ENCODE data around the gene BAK1.
A peak's percentile ranks its signal among the peaks of the same experiment; 100 is the strongest.

Gene BAK1

DNA sequence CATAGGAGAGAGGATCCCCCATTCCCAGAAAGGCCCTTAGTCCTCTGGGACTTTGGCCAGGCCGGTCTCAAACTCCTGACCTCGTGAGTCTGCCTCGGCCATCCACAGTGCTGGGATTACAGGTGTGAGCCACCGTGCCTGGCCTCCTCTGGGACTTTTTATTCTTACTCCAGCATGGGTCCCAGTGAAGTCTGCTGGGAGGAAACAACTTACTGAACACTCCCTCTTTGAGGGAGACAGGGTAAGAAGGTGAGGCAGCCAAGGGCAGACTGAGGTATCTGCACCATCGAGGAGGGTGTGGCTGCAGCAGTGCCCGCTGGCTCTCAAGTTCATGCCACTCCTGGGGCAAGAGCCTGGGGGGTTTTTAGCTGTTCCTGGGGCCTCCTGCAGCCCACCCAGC is 2.4 kb downstream of the BAK1 start:
- Histone ChIP-seq H3K4me1 (peaks cover 4% of the 10 kb centered on the region), H3K9me3 (no peaks in the 10 kb centered on the region), H3K36me3 (peaks cover 30% of the 10 kb centered on the region), H3K4me3 (ENCODE audit: low read depth, low read length) (no peak overlapping the region), H3K27me3 (no peaks in the 10 kb centered on the region)
- no peak for DNase-seq
- TF ChIP-seq, protein P1, sequence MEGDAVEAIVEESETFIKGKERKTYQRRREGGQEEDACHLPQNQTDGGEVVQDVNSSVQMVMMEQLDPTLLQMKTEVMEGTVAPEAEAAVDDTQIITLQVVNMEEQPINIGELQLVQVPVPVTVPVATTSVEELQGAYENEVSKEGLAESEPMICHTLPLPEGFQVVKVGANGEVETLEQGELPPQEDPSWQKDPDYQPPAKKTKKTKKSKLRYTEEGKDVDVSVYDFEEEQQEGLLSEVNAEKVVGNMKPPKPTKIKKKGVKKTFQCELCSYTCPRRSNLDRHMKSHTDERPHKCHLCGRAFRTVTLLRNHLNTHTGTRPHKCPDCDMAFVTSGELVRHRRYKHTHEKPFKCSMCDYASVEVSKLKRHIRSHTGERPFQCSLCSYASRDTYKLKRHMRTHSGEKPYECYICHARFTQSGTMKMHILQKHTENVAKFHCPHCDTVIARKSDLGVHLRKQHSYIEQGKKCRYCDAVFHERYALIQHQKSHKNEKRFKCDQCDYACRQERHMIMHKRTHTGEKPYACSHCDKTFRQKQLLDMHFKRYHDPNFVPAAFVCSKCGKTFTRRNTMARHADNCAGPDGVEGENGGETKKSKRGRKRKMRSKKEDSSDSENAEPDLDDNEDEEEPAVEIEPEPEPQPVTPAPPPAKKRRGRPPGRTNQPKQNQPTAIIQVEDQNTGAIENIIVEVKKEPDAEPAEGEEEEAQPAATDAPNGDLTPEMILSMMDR (IDR thresholded peaks at IDR 0.05; ENCODE audit: low read depth, low read length): no peak

DNA sequence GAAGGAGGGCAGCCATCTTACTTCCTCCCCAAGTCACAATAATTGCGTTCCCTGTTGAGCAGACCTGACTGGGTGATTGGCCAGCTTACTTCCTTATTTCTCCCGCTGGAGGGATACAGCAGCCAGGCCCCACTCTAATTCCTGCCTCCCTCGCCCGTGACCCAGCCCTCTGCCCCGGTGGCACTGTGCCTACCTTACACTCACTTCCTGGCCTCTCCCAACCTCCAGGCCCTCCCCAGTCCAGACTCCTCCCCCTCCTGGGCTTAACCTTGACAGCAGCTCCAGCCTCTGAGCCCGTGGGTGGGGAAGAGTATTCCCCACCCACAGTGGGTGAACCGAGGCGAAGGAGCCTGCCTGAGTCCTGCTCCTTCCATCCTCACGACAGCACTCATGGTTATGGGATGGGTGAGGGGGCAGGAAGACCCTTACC is 3.0 kb downstream of the BAK1 start:
- peaks cover 4% of the 10 kb centered on the region for H3K4me1 ChIP-seq
- no peak for DNase-seq
- H3K9me3 ChIP-seq: no peaks in the 10 kb centered on the region

DNA sequence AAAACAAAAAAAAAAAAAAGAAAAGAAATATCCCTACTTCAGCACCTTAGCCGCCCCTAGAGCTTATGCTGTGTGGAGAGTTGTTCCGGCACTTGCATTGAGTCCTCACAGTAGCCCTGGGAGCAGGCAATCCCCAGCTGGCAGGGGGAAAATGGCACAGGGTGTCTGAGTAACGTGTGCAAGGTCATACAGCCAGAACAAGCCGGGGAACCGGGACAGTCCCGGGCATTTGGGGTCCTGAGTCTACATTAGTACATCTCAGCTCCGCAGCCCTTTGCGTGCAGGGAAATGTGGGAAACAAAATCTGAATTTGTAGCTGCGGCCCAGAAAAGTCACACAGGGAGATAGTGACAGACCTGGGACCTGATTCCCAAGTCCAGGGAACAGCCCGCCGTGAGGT is 3.4 kb downstream of the BAK1 start:
- Histone ChIP-seq H3K9me3 (no peaks in the 10 kb centered on the region), H3K36me3 (peaks cover 30% of the 10 kb centered on the region), H3K4me3 (ENCODE audit: low read depth, low read length) (no peak overlapping the region), H3K27me3 (no peaks in the 10 kb centered on the region), H3K4me1 (peaks cover 4% of the 10 kb centered on the region)
- DNase-seq: no peak
- TF ChIP-seq, protein P1 (IDR thresholded peaks at IDR 0.05; ENCODE audit: low read depth, low read length): no peak

More for the DNA sequence above, 3.0 kb downstream of the BAK1 start:
- Histone ChIP-seq H3K36me3 (peaks cover 30% of the 10 kb centered on the region), H3K27me3 (no peaks in the 10 kb centered on the region), H3K4me3 (ENCODE audit: low read depth, low read length) (no peak overlapping the region)
- TF ChIP-seq, protein P1 (IDR thresholded peaks at IDR 0.05; ENCODE audit: low read depth, low read length): no peak

DNA sequence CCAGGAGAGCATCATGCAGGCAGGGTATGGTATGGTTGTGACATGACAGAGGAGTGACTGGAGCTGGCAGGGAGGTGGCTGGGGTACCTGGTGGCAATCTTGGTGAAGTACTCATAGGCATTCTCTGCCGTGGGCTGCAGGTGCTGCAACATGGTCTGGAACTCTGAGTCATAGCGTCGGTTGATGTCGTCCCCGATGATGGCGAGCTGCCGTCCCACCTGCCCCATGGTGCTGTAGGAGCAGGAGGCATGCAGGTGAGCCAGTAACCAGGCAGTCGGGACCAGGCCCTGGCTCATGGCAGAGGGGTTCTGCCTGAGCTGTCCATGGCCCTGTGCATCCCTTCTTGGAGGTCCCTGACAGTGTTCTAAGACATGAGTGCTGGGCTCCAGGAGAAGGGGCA is 4.9 kb downstream of the BAK1 start:
- H3K4me3 ChIP-seq (ENCODE audit: low read depth, low read length): no peak overlapping the region
- peaks cover 30% of the 10 kb centered on the region for H3K36me3 ChIP-seq
- H3K9me3 ChIP-seq: no peaks in the 10 kb centered on the region
- H3K27me3 ChIP-seq: no peaks in the 10 kb centered on the region
- no peaks in the 10 kb centered on the region for H3K4me1 ChIP-seq
- DNase-seq: no peak
- TF ChIP-seq, protein P1 (IDR thresholded peaks at IDR 0.05; ENCODE audit: low read depth, low read length): no peak

DNA sequence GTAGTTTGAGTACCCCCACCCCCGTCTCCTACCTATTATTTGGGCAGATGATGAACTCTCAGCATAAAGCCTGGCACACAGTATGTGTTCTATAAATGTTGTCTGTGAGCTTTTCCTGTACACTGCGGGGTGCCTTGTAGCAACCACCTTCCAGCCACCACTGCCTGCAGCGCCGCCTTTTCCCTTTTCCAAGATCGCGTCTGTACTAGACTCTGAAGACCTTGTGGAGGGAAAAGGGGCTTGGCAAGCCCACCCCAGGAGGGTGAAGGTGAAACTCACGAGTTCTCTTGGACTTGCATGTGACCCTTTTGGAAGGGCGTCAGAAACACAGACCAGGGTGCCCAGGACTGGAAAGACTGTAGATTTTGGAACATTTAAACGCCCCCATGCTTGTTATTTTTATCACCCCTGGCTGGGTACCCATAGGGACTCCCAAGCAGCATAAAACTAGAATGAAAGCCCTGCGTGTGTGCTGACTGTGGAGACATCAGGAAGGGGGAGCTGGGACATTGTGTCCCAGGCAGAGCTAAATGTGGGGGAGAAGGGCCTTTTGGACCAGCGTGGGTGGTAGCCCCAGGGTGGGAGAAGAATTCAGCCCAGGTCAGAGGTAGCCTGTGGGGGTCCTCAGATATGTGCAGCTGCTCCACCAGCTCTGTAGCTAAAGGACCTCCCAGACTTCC is 8.3 kb downstream of the BAK1 start:
- no peaks in the 10 kb centered on the region for H3K4me1 ChIP-seq
- H3K36me3 ChIP-seq: peaks cover 17% of the 10 kb centered on the region
- H3K4me3 ChIP-seq (ENCODE audit: low read depth, low read length): peak overlapping the region; percentile 87
- H3K9me3 ChIP-seq: no peaks in the 10 kb centered on the region
- TF ChIP-seq, protein P1 (IDR thresholded peaks at IDR 0.05; ENCODE audit: low read depth, low read length): no peak
- no peak for DNase-seq
- H3K27me3 ChIP-seq: no peaks in the 10 kb centered on the region

DNA sequence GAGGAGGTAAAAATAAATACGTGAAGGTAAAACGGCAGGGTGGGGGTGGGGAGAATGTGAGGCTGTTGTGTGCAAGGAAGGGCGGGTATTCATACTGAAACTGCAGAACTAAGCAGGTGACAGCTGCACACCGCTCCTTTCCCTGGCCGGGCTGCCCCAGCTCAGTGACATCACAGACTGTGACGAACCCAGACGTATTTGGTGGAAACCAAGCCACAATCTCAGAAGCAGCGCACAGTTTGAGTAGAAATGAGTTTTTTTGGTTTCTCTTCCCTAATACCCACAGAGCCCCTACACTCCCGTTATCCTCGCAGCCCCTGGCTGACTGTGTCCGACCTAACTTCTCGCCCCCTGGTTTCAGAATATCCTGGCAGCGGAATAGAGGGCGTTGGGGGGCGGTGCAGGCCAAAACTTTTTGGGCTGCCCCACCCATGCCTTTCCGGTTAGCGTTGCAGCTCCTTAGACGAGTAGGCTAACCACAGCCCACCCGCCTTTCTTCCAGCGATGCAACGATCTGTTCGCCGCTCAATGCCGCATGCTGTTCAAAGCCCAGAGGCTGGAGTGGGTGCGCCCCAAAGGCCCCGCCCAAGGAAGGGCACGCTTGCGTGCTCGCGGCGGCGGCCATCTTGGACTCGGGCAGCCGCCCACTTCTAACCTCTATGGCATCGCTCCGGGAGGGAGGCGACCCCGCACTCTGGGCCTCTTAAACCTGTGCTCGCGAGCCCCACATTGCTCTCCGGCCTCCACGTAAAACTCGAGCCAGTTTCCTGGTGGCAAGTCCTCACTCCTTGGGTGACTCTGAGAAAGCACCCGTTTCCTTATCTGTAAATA is 9.1 kb downstream of the BAK1 start:
- DNase-seq: peak; percentile 87
- H3K4me1 ChIP-seq: no peaks in the 10 kb centered on the region
- TF ChIP-seq, protein P1 (IDR thresholded peaks at IDR 0.05; ENCODE audit: low read depth, low read length): no peak
- no peaks in the 10 kb centered on the region for H3K9me3 ChIP-seq
- H3K36me3 ChIP-seq: peaks cover 15% of the 10 kb centered on the region
- no peaks in the 10 kb centered on the region for H3K27me3 ChIP-seq
- H3K4me3 ChIP-seq (ENCODE audit: low read depth, low read length): peak overlapping the region; percentile 87

Measured in BE2C (cell line).